Uterus (tissue), 2 donors: Measurements from ENCODE around the gene FBXO31.

Source experiments
- POLR2A ChIP-seq, 2 donors: fragments of 450-650 bp; IDR thresholded peaks; one replicate each; pipeline ENCODE4 v1.6.1; 2016; ENCODE audit warnings: antibody characterized with exemption in 2 of 2, mild to moderate bottlenecking in 1 of 2, moderate library complexity in 1 of 2
- TF ChIP-seq, protein P1 (sequence below), 4 experiments: fragments of 200-600 bp in 2 of 4; fragments of 450-650 bp in 2 of 4; sonication (generic) in 2 of 4; IDR thresholded peaks; one replicate each; pipeline ENCODE4 v1.5.1; 2016 to 2019; ENCODE audit warnings: antibody characterized with exemption in 4 of 4, mild to moderate bottlenecking in 2 of 4, moderate library complexity in 1 of 4

DNA sequence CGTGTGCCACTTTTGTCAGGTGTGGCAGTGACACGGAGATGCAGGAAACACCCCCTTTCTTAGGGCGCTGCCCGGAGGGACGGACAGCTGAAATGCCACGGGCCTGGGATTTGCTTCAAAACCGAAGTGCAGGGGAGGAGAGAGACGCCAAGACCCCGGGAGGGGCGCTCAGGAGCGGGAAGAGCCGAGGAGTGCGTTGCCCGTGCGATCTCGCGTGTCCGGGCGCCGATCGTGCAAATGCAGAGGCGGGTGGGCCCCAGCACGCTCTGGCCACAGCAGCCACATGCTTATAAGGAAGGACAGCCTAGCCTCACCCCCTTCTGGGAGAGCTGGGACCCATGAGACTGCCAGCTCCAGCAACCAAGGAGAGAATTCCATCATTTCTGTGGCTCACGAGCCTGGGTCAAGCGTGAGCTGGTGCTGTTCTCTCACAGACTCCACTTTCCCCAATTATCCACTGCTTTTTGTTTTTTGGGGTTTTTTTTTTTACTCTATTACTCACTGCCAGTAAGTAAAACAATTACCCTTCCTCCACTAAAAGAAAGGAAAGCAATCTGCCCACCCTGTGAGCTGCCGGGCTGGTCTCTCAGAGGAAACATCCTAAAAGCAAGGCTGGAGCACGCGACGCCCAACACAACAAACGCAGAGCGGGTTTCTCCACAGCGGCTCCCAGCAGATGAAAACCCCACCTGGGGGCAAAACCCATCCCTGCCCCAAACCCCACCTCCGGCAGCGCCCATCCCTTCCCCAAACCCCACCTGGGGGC lies 39.2 kb downstream of the FBXO31 start:
- TF ChIP-seq POLR2A (IDR thresholded peaks at IDR 0.05), result no peak
- TF ChIP-seq, protein P1, sequence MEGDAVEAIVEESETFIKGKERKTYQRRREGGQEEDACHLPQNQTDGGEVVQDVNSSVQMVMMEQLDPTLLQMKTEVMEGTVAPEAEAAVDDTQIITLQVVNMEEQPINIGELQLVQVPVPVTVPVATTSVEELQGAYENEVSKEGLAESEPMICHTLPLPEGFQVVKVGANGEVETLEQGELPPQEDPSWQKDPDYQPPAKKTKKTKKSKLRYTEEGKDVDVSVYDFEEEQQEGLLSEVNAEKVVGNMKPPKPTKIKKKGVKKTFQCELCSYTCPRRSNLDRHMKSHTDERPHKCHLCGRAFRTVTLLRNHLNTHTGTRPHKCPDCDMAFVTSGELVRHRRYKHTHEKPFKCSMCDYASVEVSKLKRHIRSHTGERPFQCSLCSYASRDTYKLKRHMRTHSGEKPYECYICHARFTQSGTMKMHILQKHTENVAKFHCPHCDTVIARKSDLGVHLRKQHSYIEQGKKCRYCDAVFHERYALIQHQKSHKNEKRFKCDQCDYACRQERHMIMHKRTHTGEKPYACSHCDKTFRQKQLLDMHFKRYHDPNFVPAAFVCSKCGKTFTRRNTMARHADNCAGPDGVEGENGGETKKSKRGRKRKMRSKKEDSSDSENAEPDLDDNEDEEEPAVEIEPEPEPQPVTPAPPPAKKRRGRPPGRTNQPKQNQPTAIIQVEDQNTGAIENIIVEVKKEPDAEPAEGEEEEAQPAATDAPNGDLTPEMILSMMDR (IDR thresholded peaks at IDR 0.05), result no peak
